ENCODE data around the gene NCKAP5. TPM values are rescaled to one million over a fixed set of nuclear protein-coding genes. Genes with fewer than 3 reads are reported as not detected.
A peak's percentile ranks its signal among the peaks of the same experiment; 100 is the strongest.

Gene NCKAP5
- total RNA-seq, 1 donor from 2014 or later: 0.87 TPM

GRCh38 chr2:132667706-132668105, 900.6 kb downstream of the NCKAP5 start:
- TF ChIP-seq, protein P1, sequence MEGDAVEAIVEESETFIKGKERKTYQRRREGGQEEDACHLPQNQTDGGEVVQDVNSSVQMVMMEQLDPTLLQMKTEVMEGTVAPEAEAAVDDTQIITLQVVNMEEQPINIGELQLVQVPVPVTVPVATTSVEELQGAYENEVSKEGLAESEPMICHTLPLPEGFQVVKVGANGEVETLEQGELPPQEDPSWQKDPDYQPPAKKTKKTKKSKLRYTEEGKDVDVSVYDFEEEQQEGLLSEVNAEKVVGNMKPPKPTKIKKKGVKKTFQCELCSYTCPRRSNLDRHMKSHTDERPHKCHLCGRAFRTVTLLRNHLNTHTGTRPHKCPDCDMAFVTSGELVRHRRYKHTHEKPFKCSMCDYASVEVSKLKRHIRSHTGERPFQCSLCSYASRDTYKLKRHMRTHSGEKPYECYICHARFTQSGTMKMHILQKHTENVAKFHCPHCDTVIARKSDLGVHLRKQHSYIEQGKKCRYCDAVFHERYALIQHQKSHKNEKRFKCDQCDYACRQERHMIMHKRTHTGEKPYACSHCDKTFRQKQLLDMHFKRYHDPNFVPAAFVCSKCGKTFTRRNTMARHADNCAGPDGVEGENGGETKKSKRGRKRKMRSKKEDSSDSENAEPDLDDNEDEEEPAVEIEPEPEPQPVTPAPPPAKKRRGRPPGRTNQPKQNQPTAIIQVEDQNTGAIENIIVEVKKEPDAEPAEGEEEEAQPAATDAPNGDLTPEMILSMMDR (IDR thresholded peaks at IDR 0.05): no peak
- H3K9me3 Mint-ChIP-seq (ENCODE audit: low read depth): no peaks in the 10 kb centered on the region
- H3K27me3 Mint-ChIP-seq (ENCODE audit: low read depth): peaks cover 25% of the 10 kb centered on the region
- no peak for DNase-seq (ENCODE audit: low spot score)
- peaks cover 30% of the 10 kb centered on the region for H3K4me1 Mint-ChIP-seq (ENCODE audit: low read depth)
- H3K4me3 Mint-ChIP-seq (ENCODE audit: unreplicated experiment): no peak overlapping the region
- no peak overlapping the region for H3K27ac Mint-ChIP-seq (ENCODE audit: unreplicated experiment)
- H3K36me3 Mint-ChIP-seq (ENCODE audit: low read depth): no peaks in the 10 kb centered on the region

- H3K4me3 Mint-ChIP-seq (ENCODE audit: unreplicated experiment): no peak overlapping the region
- TF ChIP-seq, protein P1 (IDR thresholded peaks at IDR 0.05): no peak
- no peak overlapping the region for H3K27ac Mint-ChIP-seq (ENCODE audit: unreplicated experiment)
- peaks cover 26% of the 10 kb centered on the region for H3K27me3 Mint-ChIP-seq (ENCODE audit: low read depth)
- H3K4me1 Mint-ChIP-seq (ENCODE audit: low read depth): peaks cover 23% of the 10 kb centered on the region
- no peaks in the 10 kb centered on the region for H3K9me3 Mint-ChIP-seq (ENCODE audit: low read depth)
- H3K36me3 Mint-ChIP-seq (ENCODE audit: low read depth): no peaks in the 10 kb centered on the region
- DNase-seq (ENCODE audit: low spot score): no peak
These were observed 902.7 kb downstream of the NCKAP5 start for GRCh38 chr2:132665401-132666140.

DNA sequence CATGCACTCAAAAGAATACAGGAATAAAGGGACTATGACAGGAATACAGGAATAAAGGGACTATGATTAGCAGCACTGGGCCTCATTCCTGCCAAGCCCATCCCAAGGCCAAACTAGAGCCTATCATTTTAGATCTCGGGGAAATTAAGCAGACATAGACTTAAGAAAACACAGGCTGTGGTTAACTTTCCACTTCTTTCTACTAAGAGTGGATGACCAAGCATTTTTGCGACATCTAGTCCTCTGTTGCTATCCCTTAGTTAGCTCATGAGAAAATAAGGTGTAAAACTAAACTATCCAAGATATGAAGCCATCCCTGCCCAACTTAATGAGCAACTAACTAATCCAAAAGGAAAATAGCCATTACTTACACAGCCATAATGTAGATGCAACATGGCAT, 904.2 kb downstream of the NCKAP5 start:
- DNase-seq (ENCODE audit: low spot score): no peak
- H3K27ac Mint-ChIP-seq (ENCODE audit: unreplicated experiment): no peak overlapping the region
- no peaks in the 10 kb centered on the region for H3K36me3 Mint-ChIP-seq (ENCODE audit: low read depth)
- peaks cover 20% of the 10 kb centered on the region for H3K4me1 Mint-ChIP-seq (ENCODE audit: low read depth)
- TF ChIP-seq, protein P1 (IDR thresholded peaks at IDR 0.05): no peak
- H3K9me3 Mint-ChIP-seq (ENCODE audit: low read depth): no peaks in the 10 kb centered on the region
- no peak overlapping the region for H3K4me3 Mint-ChIP-seq (ENCODE audit: unreplicated experiment)
- peaks cover 23% of the 10 kb centered on the region for H3K27me3 Mint-ChIP-seq (ENCODE audit: low read depth)

- Mint-ChIP-seq H3K36me3 (ENCODE audit: low read depth) (no peaks in the 10 kb centered on the region), H3K27ac (ENCODE audit: unreplicated experiment) (no peak overlapping the region), H3K4me3 (ENCODE audit: unreplicated experiment) (peak overlapping the region; percentile 15), H3K4me1 (ENCODE audit: low read depth) (peaks cover 13% of the 10 kb centered on the region), H3K27me3 (ENCODE audit: low read depth) (peaks cover 19% of the 10 kb centered on the region), H3K9me3 (ENCODE audit: low read depth) (no peaks in the 10 kb centered on the region)
- no peak for DNase-seq (ENCODE audit: low spot score)
- TF ChIP-seq, protein P1 (IDR thresholded peaks at IDR 0.05): no peak
These were observed 905.5 kb downstream of the NCKAP5 start for GRCh38 chr2:132662732-132663131.

DNA sequence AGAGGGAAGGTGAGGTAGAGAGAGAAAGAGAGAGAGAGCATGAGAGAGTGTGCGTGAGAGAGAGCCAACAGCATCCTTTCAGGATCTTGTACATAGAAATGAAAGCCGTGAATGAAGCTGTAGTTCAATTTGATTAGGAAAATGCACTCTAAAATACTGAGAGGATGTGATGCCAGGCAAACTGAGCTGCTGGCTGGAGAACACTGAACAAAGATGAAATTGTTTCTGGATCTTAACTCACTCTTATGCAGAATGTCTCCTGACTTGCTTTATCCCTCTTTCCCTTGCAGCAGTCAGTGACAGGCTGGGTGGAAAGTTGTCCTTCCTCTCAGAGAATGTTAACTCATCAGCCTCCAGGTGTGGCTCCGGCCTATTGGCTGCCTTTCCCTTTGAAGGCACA, 908.9 kb downstream of the NCKAP5 start:
- Mint-ChIP-seq H3K4me1 (ENCODE audit: low read depth) (peaks cover 26% of the 10 kb centered on the region), H3K36me3 (ENCODE audit: low read depth) (no peaks in the 10 kb centered on the region), H3K4me3 (ENCODE audit: unreplicated experiment) (no peak overlapping the region), H3K27ac (ENCODE audit: unreplicated experiment) (no peak overlapping the region), H3K27me3 (ENCODE audit: low read depth) (peaks cover 10% of the 10 kb centered on the region), H3K9me3 (ENCODE audit: low read depth) (no peaks in the 10 kb centered on the region)
- TF ChIP-seq, protein P1 (IDR thresholded peaks at IDR 0.05): no peak
- DNase-seq (ENCODE audit: low spot score): no peak

Measured in chondrocyte (in vitro differentiated cells).